ENCODE data around the gene KIF11.

Gene KIF11

GRCh38 chr10:92688573-92688926 is 95.6 kb downstream of the KIF11 start:
- peak in 2 of 3 donors; percentile 55 to 56 for DNase-seq

GRCh38 chr10:92688927-92689662 is 96.2 kb downstream of the KIF11 start:
- DNase-seq: peak in 2 of 3 donors; percentile 27 to 59

DNA sequence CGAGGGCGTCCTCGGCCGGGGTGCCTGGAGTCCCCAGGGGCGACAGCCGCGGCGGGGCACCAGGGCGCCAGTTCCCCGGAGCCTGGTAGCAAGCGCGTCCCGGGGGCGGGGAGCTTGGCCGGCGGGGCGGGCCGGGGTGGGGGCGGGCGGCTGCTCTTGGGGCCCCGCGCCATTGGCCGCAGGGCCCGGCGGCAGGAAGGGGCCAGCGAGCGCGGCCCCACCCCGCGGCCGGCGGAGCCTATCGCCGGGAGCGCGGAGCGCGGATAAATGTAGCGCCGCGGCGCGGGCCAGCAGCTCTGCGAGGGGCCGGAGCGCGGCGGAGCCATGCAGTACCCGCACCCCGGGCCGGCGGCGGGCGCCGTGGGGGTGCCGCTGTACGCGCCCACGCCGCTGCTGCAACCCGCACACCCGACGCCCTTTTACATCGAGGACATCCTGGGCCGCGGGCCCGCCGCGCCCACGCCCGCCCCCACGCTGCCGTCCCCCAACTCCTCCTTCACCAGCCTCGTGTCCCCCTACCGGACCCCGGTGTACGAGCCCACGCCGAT is 96.8 kb downstream of the KIF11 start, which contains the start of gene HHEX:
Gene HHEX, plus strand, starts transcription at position 293 of the 548 bp plus-strand sequence. Its CDS starts 32 bp downstream, at position 325.
- DNase-seq: peak; percentile 89 to 97 (median 95)

DNA sequence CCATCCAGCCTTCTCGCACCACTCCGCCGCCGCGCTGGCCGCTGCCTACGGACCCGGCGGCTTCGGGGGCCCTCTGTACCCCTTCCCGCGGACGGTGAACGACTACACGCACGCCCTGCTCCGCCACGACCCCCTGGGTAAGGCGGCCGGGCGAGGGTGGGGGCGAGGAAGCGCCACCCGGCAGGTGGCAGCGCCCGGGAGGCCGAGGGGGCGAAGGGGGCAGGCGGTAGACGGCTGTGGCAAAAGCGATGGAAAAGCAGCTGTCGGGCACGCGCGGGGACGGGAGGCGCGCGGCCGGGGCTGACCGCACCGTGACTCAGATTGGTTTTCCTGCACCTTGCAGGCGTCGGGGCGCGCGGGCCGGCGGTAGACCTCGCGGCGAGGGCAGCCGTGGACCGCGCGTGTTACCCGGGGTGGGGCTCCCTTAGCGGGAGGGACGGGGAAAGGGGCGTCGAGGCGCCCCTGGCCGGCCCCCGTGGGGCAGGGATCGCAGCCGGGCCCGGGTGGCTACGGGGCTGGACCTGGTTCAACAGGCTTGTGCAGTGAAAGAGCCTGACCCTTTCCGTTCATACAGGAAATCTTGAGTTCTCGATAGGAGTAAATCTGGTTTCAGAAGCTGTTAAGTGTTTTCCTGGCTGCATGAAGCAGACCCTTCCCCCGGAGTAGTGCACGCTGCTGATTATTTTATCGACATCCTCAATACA is 97.4 kb downstream of the KIF11 start:
- DNase-seq: peak; percentile 81 to 89 (median 84)

DNA sequence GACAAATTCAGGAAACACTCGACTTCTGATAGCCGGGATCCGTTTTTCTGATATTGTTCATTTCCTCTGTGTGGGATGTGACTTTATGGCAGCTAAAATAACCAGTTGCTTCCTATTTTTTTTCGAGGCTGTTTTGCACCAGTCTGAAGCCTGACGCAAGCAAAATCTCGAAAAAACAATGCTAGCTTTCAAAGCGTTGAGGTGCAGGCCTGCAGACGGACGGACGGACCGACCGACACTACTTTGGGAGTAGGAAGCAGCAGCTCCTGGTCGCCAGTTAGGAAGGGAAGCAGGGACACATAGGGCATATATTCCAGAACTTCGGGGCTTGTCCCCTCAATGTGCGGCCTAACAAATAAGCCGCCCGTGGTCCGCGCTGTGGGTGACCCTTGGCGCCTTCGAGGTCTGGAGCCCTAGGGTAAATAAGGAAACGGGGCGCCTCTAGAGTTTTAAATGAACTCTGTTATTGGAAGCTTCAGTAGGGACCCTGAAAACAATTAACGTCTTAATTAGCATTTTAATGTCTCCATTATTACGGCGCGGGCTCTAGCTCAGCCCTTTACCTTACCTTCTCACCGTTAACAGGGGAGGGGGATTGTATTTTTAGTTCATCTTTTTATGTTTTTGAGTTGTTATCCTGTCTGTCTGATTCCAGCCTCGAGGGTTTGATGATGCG is 98.1 kb downstream of the KIF11 start:
- peak; percentile 73 to 88 (median 85) for DNase-seq

GRCh38 chr10:92691591-92692079 is 98.7 kb downstream of the KIF11 start:
- DNase-seq: peak; percentile 90 to 94 (median 91)

DNA sequence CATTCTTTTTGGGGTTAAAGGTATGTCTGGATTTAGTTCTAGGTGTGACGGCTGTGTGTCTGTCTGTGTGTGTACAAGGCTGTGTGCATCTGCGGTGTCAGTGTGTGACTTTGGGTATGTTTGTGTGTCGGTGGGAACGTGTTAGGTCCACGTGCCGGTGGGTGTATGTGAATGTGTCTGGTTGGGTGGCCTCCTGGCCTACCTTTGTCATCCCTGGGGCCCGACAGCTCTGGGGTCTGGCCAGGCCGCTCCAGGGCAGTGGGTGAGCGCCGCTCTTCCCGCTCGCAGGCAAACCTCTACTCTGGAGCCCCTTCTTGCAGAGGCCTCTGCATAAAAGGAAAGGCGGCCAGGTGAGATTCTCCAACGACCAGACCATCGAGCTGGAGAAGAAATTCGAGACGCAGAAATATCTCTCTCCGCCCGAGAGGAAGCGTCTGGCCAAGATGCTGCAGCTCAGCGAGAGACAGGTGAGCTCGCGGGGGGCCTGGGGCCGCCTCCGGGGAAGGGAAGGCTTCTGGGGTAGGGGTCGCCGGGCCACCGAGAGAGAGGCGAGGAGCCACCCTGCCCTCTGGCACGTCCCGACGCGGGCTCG is 99.2 kb downstream of the KIF11 start:
- peak in 1 of 3 donors; percentile 15 for DNase-seq

- no peak for DNase-seq
Measured at GRCh38 chr10:92692697-92693533, 100.0 kb downstream of the KIF11 start.

GRCh38 chr10:92693534-92693893 is 100.6 kb downstream of the KIF11 start:
- no peak for DNase-seq

- DNase-seq: no peak
Measured at GRCh38 chr10:92695679-92696605, 103.0 kb downstream of the KIF11 start.

GRCh38 chr10:92696606-92697383 is 103.9 kb downstream of the KIF11 start:
- no peak for DNase-seq

- DNase-seq: no peak
Measured at GRCh38 chr10:92697663-92698511, 105.0 kb downstream of the KIF11 start.

- DNase-seq: no peak
Measured at GRCh38 chr10:92699193-92699517, 106.2 kb downstream of the KIF11 start.

DNA sequence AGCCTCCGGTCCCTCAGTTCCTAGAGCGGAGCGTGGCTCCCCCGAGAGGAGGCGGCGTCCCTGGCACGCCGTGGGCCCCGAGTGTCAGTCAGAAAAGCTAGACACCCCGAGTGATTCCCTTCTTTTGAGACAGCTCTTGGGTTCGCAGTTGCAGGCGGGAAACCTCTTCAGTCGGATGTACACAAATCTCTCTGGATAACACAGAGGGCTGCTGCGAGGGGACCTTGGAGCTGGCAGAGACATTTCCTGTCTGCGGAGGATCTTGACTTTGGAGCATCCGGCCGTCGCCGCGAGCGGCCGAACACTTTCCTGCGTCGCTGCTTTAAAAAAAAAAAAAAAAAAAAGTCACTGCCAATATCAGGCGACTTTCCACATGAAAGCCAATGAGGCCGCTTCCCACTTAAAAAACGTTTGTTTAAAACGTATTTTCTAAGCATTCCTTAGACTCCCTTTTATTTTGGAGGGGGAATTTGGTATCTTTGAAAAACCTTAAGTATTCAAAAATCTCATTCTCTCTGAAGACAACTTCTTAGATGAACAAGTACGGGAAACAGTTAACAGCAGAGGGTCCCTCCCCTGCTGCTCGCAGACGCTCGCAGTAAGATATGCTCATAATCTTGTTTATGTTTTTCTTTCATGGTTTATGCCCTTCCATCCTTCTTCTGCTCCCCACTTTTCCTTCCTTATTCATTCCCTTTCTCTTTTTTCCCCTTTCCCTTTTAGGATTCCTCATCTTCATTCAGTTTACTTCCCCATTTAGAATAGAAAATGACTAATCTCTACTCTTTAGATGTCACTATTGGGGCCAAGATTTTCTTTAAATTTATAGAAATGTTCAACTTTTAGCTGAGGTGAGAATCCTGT is 106.8 kb downstream of the KIF11 start:
- DNase-seq: peak; percentile 31 to 69 (median 63)

GRCh38 chr10:92702301-92702916 is 109.5 kb downstream of the KIF11 start:
- DNase-seq: peak in 2 of 3 donors; percentile 21 to 28

Data from suppressor macrophage treated with lipopolysaccharide for 1 hour (primary cell).